Measurements from ENCODE around the gene EFCAB12.

EFCAB12 gene

DNA sequence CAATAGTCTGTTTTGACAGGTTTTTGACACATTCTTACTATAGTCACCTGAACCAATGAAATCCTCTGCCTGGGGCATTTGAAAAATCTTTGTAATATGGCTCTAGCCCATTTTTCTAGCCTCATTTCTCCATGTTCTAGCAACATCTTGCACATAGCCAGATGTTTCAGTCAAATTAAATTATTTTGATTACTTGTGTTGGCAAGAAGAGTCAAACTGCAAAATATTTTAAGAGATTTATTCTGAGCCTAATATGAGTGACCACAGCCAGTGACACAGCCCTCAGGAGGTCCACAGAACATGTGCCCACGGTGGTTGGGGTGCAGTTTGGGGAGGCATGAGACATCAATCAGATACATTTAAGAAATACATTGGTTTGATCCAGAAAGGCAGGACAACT, 18.5 kb upstream of the EFCAB12 start:
- no peak for DNase-seq (ENCODE audit: low read depth)
- no peak overlapping the region for H3K4me3 ChIP-seq (ENCODE audit: low read length)
- TF ChIP-seq, protein P1, sequence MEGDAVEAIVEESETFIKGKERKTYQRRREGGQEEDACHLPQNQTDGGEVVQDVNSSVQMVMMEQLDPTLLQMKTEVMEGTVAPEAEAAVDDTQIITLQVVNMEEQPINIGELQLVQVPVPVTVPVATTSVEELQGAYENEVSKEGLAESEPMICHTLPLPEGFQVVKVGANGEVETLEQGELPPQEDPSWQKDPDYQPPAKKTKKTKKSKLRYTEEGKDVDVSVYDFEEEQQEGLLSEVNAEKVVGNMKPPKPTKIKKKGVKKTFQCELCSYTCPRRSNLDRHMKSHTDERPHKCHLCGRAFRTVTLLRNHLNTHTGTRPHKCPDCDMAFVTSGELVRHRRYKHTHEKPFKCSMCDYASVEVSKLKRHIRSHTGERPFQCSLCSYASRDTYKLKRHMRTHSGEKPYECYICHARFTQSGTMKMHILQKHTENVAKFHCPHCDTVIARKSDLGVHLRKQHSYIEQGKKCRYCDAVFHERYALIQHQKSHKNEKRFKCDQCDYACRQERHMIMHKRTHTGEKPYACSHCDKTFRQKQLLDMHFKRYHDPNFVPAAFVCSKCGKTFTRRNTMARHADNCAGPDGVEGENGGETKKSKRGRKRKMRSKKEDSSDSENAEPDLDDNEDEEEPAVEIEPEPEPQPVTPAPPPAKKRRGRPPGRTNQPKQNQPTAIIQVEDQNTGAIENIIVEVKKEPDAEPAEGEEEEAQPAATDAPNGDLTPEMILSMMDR (IDR thresholded peaks at IDR 0.05; ENCODE audit: insufficient read depth, low read depth, low read length, missing control alignments), result no peak

DNA sequence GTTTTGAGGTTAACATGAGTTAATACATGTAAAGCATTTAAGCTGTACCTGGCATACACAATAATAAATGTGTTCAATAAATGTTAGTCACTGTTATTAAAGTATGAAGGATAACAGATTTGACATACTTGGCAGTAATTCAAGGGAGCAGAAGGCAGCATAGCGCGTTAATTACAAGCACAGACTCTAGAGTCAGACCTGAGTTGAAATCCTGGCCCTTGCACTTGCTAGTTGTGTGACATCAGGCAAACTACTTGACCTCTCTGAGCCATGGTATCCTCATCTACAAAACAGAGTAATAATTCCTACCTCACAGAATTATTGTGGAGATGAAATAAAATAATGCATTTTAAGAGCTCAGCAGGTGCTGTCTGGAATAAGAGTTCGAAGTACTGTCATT, 17.0 kb upstream of the EFCAB12 start:
- TF ChIP-seq, protein P1 (IDR thresholded peaks at IDR 0.05; ENCODE audit: insufficient read depth, low read depth, low read length, missing control alignments), result no peak
- no peak for DNase-seq (ENCODE audit: low read depth)
- no peak overlapping the region for H3K4me3 ChIP-seq (ENCODE audit: low read length)

DNA sequence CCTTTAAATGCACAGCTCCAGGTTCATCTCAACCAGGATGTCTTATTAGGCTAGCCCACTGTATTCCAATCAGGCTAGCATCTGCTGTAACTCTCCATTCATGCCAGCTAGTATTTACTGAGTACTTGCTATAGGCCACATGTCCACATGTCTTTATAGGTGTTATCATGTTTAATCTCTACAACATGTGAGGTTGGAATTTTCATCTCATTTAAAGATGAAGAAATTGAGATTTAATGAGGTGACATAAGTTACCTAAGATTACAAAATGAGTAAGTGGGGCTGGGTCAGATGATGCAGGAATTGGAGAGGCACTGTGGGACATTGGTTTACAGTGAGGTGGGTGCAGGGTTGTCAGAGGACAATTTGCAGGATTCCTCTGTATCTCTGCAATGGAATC, 14.5 kb upstream of the EFCAB12 start:
- no peak overlapping the region for H3K4me3 ChIP-seq (ENCODE audit: low read length)
- TF ChIP-seq, protein P1 (IDR thresholded peaks at IDR 0.05; ENCODE audit: insufficient read depth, low read depth, low read length, missing control alignments), result no peak
- no peak for DNase-seq (ENCODE audit: low read depth)

DNA sequence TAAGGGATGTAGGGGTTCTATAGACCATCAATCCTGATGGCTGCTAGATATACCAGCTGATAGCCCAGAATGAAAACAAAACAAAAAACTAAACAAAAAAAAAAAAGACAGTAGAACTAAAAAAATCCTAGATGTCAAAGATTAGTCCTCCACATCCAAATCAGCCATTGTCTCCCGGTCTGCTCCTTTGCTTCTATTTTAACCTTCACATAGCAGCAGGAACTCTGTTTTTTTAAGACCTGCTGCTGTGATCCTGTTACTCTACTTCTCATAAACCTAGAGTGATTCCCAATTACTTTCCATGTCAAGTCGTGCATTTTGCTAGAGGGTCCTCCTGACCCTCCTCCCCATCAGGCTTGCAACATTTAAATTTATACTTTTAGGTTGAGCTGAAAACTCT, 14.1 kb upstream of the EFCAB12 start:
- no peak for DNase-seq (ENCODE audit: low read depth)
- TF ChIP-seq, protein P1 (IDR thresholded peaks at IDR 0.05; ENCODE audit: insufficient read depth, low read depth, low read length, missing control alignments), result no peak
- no peak overlapping the region for H3K4me3 ChIP-seq (ENCODE audit: low read length)

DNA sequence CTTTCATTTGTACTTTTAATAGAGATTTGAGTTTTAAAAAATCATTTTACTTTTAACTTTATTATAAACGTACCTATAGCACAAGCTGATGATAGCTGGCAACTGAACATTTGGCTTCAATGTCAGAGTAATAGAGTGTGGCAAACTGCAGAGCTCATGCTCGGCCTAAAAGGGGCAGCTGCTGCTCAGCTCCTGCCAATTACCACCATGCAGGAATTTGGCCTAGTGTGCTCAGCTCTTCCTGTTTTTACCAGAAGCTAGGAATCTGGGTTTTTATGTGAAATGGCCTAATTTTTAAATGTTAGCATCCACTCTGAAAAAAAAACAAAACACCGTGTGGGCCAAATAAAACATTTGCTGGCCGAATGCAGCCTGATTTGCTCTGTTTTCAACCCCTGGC, 13.3 kb upstream of the EFCAB12 start:
- DNase-seq (ENCODE audit: low read depth), result no peak
- H3K4me3 ChIP-seq (ENCODE audit: low read length), result no peak overlapping the region
- TF ChIP-seq, protein P1 (IDR thresholded peaks at IDR 0.05; ENCODE audit: insufficient read depth, low read depth, low read length, missing control alignments), result no peak

DNA sequence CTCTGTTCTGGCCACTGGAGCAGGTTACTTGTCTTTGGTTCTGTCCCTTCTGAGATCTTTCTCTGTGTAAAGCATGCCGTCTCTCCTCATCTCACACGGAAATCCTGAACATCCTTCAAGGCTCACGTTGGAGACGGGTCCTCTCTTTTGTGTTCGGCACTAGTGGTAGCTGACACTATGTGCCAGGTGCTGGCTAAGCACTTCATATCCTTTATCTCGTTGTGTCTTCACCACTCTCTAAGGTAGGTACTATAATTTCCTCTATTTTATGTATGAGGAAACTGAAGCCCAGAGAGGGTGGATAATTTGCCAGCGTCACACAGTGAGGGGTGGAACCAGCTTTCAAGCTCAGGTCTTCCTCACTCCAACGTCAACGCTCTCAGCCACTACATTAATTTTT, 12.8 kb upstream of the EFCAB12 start:
- TF ChIP-seq, protein P1 (IDR thresholded peaks at IDR 0.05; ENCODE audit: insufficient read depth, low read depth, low read length, missing control alignments), result no peak
- no peak for DNase-seq (ENCODE audit: low read depth)
- H3K4me3 ChIP-seq (ENCODE audit: low read length), result peak overlapping the region; percentile 92

DNA sequence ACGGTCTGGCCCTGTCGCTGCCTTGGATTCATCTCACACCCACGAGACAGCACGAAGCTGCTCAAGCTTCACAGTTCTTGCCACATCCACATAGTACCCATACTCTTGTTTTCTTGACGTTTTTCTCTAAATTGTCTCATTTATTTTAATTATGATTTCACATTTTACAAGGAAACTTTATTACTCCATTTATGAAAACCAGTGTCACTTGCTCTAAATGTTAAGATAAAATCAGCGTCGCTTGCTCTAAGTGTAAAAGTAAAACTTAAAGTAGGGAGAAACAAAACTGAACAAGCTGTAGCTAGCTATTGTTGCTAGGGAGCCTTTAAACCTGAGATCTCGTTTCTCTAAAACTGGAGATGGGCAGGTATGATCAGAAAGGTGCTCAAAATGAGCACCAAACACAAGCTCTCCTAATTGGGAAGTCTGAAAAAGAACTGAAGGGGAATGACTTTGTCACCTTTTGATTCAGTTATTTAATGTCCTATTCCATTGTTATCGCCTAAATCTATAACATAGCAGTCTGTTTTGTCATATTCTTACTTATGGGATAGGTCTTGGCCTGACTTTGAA, 12.3 kb upstream of the EFCAB12 start:
- TF ChIP-seq, protein P1 (IDR thresholded peaks at IDR 0.05; ENCODE audit: insufficient read depth, low read depth, low read length, missing control alignments), result no peak
- no peak for DNase-seq (ENCODE audit: low read depth)
- peak overlapping the region; percentile 92 for H3K4me3 ChIP-seq (ENCODE audit: low read length)

Data from epithelial cell of esophagus (primary cell).